IMR-90 (cell line): ENCODE measurements around the gene LMAN2. TPM values are rescaled to one million over a fixed set of nuclear protein-coding genes. Genes with fewer than 3 reads are reported as not detected.
A peak's percentile ranks its signal among the peaks of the same experiment; 100 is the strongest.

Source experiments
- ATAC-seq: fragments of 200-7000 bp; cut with Tn5 transposase; 2 replicates; pipeline ENCODE4 v1.9.1; 2020; ENCODE audit warnings: low read depth, mild to moderate bottlenecking, moderate library complexity
- BruUV-seq: library from RNA; stranded (reverse); fragments of 400-500 nt; replicated peaks from 2 replicates; lab custom pipeline; 2021; lab: Mats Ljungman, UMichigan
- CTCF ChIA-PET: fragments of 300-600 bp; formaldehyde crosslinking; extraction: SDS; loops from one replicate; lab custom pipeline; 2021; ENCODE audit warnings: antibody characterized with exemption; lab: Yijun Ruan, JAX
- POLR2A ChIA-PET: fragments of 300-600 bp; sonication (Branson Sonifier 250); formaldehyde crosslinking; loops from one replicate; lab custom pipeline; 2022; ENCODE audit warnings: antibody characterized with exemption; ENCODE audit not compliant: unreplicated experiment; lab: Charles Lee
- DNase-seq: peaks from one replicate; pipeline ENCODE4 v3.0.0; 2013
- H2AFZ ChIP-seq: replicated peaks from 2 replicates; pipeline ENCODE3; 2013; ENCODE audit warnings: low read length, mild to moderate bottlenecking; ENCODE audit not compliant: poor library complexity
- H2AK5ac ChIP-seq: 2 replicates; pipeline ENCODE4 v1.6.1; 2013; ENCODE audit warnings: low read depth, low read length, inconsistent platforms
- H2AK9ac ChIP-seq: replicated peaks from 2 replicates; pipeline ENCODE3; 2013; ENCODE audit warnings: mild to moderate bottlenecking, low read depth, low read length, moderate library complexity; ENCODE audit not compliant: poor library complexity
- H2BK120ac ChIP-seq: 2 replicates; pipeline ENCODE4 v1.6.1; 2013; ENCODE audit warnings: low read depth, low read length, inconsistent platforms
- H2BK15ac ChIP-seq: 3 replicates; pipeline ENCODE4 v1.6.1; 2013; ENCODE audit warnings: low read depth, low read length, inconsistent platforms
- H2BK20ac ChIP-seq: 2 replicates; pipeline ENCODE4 v1.6.1; 2013; ENCODE audit warnings: low read depth, mild to moderate bottlenecking, inconsistent platforms, low read length, moderate library complexity
- H2BK5ac ChIP-seq: 2 replicates; pipeline ENCODE4 v1.6.1; 2013; ENCODE audit warnings: mild to moderate bottlenecking, low read depth, low read length, inconsistent platforms; ENCODE audit not compliant: poor library complexity, severe bottlenecking
- H3K14ac ChIP-seq: replicated peaks from 2 replicates; pipeline ENCODE4 v1.6.1; 2013; ENCODE audit warnings: low read depth, low read length, inconsistent platforms
- H3K18ac ChIP-seq: 2 replicates; pipeline ENCODE4 v1.6.1; 2013; ENCODE audit warnings: low read depth, low read length, control low read depth
- H3K23ac ChIP-seq: 2 replicates; pipeline ENCODE4 v1.6.1; 2013; ENCODE audit warnings: low read depth, low read length, inconsistent platforms
- H3K27ac ChIP-seq: 2 replicates; pipeline ENCODE4 v1.5.1; 2013; ENCODE audit warnings: mild to moderate bottlenecking, control low read depth, low read length; ENCODE audit not compliant: insufficient read depth
- H3K27me3 ChIP-seq: 2 replicates; pipeline ENCODE4 v1.6.1; 2013; ENCODE audit warnings: low read length; ENCODE audit not compliant: control insufficient read depth, insufficient read depth
- H3K36me3 ChIP-seq: 2 replicates; pipeline ENCODE4 v1.6.1; 2013; ENCODE audit warnings: low read length, mixed read lengths; ENCODE audit not compliant: control insufficient read depth, insufficient read depth
- H3K4ac ChIP-seq: 2 replicates; pipeline ENCODE4 v1.6.1; 2013; ENCODE audit warnings: low read depth, low read length, inconsistent platforms
- H3K4me1 ChIP-seq: 2 replicates; pipeline ENCODE4 v1.6.1; 2013; ENCODE audit warnings: low read length, mixed read lengths; ENCODE audit not compliant: control insufficient read depth, insufficient read depth
- H3K4me2 ChIP-seq: 2 replicates; pipeline ENCODE4 v1.6.1; 2013; ENCODE audit warnings: low read depth, mild to moderate bottlenecking, control low read depth, low read length, moderate library complexity
- H3K4me3 ChIP-seq: 2 replicates; pipeline ENCODE4 v1.5.1; 2013; ENCODE audit warnings: low read depth, mild to moderate bottlenecking, control low read depth, low read length, moderate library complexity; ENCODE audit not compliant: insufficient read depth
- H3K56ac ChIP-seq: 2 replicates; pipeline ENCODE4 v1.6.1; 2013; ENCODE audit warnings: low read length, inconsistent platforms; ENCODE audit not compliant: insufficient read depth; ENCODE audit errors: extremely low read depth
- H3K79me1 ChIP-seq, 2 experiments: 2 replicates each; pipeline ENCODE4 v1.6.1; 2013; ENCODE audit warnings: low read length in 2 of 2, inconsistent platforms in 1 of 2, low read depth in 1 of 2
- H3K9ac ChIP-seq: 2 replicates; pipeline ENCODE4 v1.6.1; 2013; ENCODE audit warnings: low read depth, low read length, control low read depth
- H3K9me1 ChIP-seq: 2 replicates; pipeline ENCODE4 v1.6.1; 2013; ENCODE audit warnings: low read length, inconsistent platforms; ENCODE audit not compliant: insufficient read depth
- H3K9me3 ChIP-seq: 2 replicates; pipeline ENCODE4 v1.6.1; 2013; ENCODE audit warnings: low read length; ENCODE audit not compliant: control insufficient read depth, insufficient read depth
- H4K20me1 ChIP-seq: 2 replicates; pipeline ENCODE4 v1.6.1; 2013; ENCODE audit warnings: low read length, inconsistent platforms; ENCODE audit not compliant: insufficient read depth
- H4K5ac ChIP-seq: 2 replicates; pipeline ENCODE4 v1.6.1; 2013; ENCODE audit warnings: mild to moderate bottlenecking, low read depth, low read length, control low read depth
- H4K8ac ChIP-seq, 2 experiments: 2 replicates each; pipeline ENCODE4 v1.6.1; 2013; ENCODE audit warnings: low read depth in 2 of 2, low read length in 2 of 2, control low read depth in 1 of 2, inconsistent platforms in 1 of 2
- H4K91ac ChIP-seq: 2 replicates; pipeline ENCODE4 v1.6.1; 2013; ENCODE audit warnings: low read depth, low read length, inconsistent platforms; ENCODE audit not compliant: insufficient read depth
- BHLHE40 ChIP-seq: fragments of 150-350 bp; IDR thresholded peaks from 2 replicates; pipeline ENCODE4 v1.6.1; 2016; ENCODE audit warnings: mild to moderate bottlenecking, low read depth, low read length
- CTCF ChIP-seq: conservative IDR thresholded peaks from 2 replicates; pipeline ENCODE4 v1.5.1; 2012; ENCODE audit warnings: mild to moderate bottlenecking, low read depth, low read length, improper control_type of control experiment
- RAD21 ChIP-seq: IDR thresholded peaks from 2 replicates; pipeline ENCODE4 v1.6.1; 2012; ENCODE audit warnings: low read length, improper control_type of control experiment
- WGBS, 2 experiments: methylation state at CpG; one replicate each; pipeline versions ENCODE4 v1.1.5 to v1.1.7; 2013; ENCODE audit warnings: missing lambda C conversion rate in 2 of 2; ENCODE audit not compliant: insufficient read length in 1 of 2; ENCODE audit errors: extremely low coverage in 2 of 2; 5-methylcytosine and 5-hydroxymethylcytosine counted together
- dilution Hi-C: fragments of 300-500 bp; cut with HindIII; formaldehyde crosslinking; loops from one replicate; pipeline ENCODE4 v1.14.3; 2018; ENCODE audit warnings: low sequenced_read_pairs; ENCODE audit not compliant: unreplicated experiment
- in situ Hi-C: fragments of 300-500 bp; cut with MboI; formaldehyde crosslinking; loops from 3 replicates; pipeline ENCODE4 v1.14.3; 2019; ENCODE audit warnings: low sequenced_read_pairs, inconsistent platforms, mixed read lengths
- intact Hi-C: fragments of 100-400 bp; cut with micrococcal nuclease; formaldehyde crosslinking; loops from 2 replicates; pipeline ENCODE4 v1.10.0; 2022
- polyA plus RNA-seq, 3 experiments: library from polyadenylated mRNA; depleted of rRNA; stranded (reverse); fragments of >200 nt; gene quantifications; 2 replicates each; pipeline ENCODE4 v1.2.3, GENCODE V29; 2012; ENCODE audit warnings: low replicate concordance in 1 of 3
- total RNA-seq: library from RNA; depleted of rRNA; stranded (reverse); fragments of >200 nt; gene quantifications from 2 replicates; pipeline ENCODE4 v1.2.3, GENCODE V29; 2012

The LMAN2 gene
- total and polyA plus RNA-seq, 2 of the 4 experiments (the other 2 are of a cell fraction) = 253 to 303 TPM

GRCh38 chr5:177368869-177369644 is 17.6 kb upstream of the LMAN2 start:
- Histone ChIP-seq H3K36me3 (no peaks in the 10 kb centered on the region), H3K4me2 (no peak overlapping the region), H3K23ac (no peak overlapping the region), H3K27ac (no peak overlapping the region), H2BK120ac (no peak overlapping the region), H3K9me3 (no peaks in the 10 kb centered on the region), H4K20me1 (no peaks in the 10 kb centered on the region; the same call in none of the 2 replicates), H2BK15ac (no peak overlapping the region), H2AK9ac (peak overlapping the region; percentile 75), H3K9ac (no peak overlapping the region), H3K27me3 (peaks cover 4% of the 10 kb centered on the region; the same call in 1 of the 2 replicates), H2AFZ (peak overlapping the region; percentile 44), H3K9me1 (no peaks in the 10 kb centered on the region), H3K14ac (no peak overlapping the region), H4K8ac (no peak overlapping the region), H3K4ac (no peak overlapping the region), H2AK5ac (no peak overlapping the region), H4K91ac (no peak overlapping the region), H3K4me1 (peaks cover 11% of the 10 kb centered on the region; the same call in 1 of the 2 replicates), H2BK5ac (no peak overlapping the region), H2BK20ac (no peak overlapping the region), H3K18ac (no peak overlapping the region), H3K4me3 (no peak overlapping the region), H3K79me1 (no peaks in the 10 kb centered on the region), H3K56ac (no peak overlapping the region), H4K5ac (no peak overlapping the region)
- intact Hi-C loops = no loop called here
- 84% methylated on average over 3 of the region's 5 CpGs; no CpG with 5 or more reads in 1 of the 2 experiments for WGBS, 2 experiments
- dilution Hi-C loops = no loop called here
- ChIA-PET CTCF (interaction anchor here (0.6 to 1.3 kb wide), 4 partner anchors 12 to 96 kb away, joined by 3 to 7 read pairs (median 4); no protein-coding TSS in a partner anchor), POLR2A (no interaction called here)
- ATAC-seq = 0 out of 2 replicates have a peak, but pooled peaks have one; percentile 13
- TF ChIP-seq CTCF (peak; percentile 56), BHLHE40 (no peak), RAD21 (peak; percentile 20; the same call in 1 of the 2 replicates)
- DNase-seq = no peak
- no TSS peak for BruUV-seq
- in situ Hi-C loops = no loop called here
